Suprapubic skin (tissue), 2 donors: ENCODE measurements around the gene ZNF468.

Source experiments
- EP300 ChIP-seq: sonication (generic); formaldehyde crosslinking; IDR thresholded peaks from one replicate; pipeline ENCODE4 v1.6.1; 2017; ENCODE audit warnings: antibody characterized with exemption
- POLR2A ChIP-seq, 2 donors: fragments of 450-650 bp; IDR thresholded peaks; one replicate each; pipeline ENCODE4 v1.6.1; 2017; ENCODE audit warnings: antibody characterized with exemption in 2 of 2, mild to moderate bottlenecking in 2 of 2, moderate library complexity in 2 of 2

DNA sequence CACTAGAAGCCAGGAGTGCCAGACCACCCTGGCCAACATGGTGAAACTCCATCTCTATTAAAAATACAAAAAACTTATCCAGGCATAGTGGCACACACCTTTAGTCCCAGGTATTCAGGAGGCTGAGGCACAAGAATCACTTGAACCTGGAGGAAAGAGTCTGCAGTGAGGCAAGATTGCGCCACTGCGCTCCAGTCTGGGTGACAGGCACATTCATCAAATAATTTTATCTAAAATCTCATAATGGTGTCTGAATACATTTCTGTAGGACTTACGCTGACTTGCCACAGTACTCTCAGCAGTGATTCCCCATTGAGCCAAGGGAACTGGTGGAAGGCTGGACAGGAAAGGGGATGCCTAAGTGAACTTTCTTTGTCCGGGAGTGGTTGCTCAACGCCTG is 31.7 kb downstream of the ZNF468 start:
- TF ChIP-seq EP300 (no peak), POLR2A (IDR thresholded peaks at IDR 0.05) (no peak)
